HepG2 (cell line): ENCODE data around the gene ANTXR1. TPM values are rescaled to one million over a fixed set of nuclear protein-coding genes. Genes with fewer than 3 reads are reported as not detected.

Experiments used
- ATAC-seq: fragments of 200-7000 bp; cut with Tn5 transposase; 3 replicates; pipeline ENCODE4 v1.9.1; 2020; ENCODE audit warnings: mild to moderate bottlenecking, moderate library complexity
- BruUV-seq: library from RNA; stranded (reverse); fragments of 400-500 nt; replicated peaks from 2 replicates; lab custom pipeline; 2021; lab: Mats Ljungman, UMichigan
- CTCF ChIA-PET: fragments of 300-600 bp; formaldehyde crosslinking; extraction: SDS; loops from one replicate; lab custom pipeline; 2021; ENCODE audit warnings: low total read pairs, inconsistent platforms, low intra/inter-chr PET ratio; lab: Yijun Ruan, JAX
- POLR2A ChIA-PET: fragments of 350-600 bp; sonication (Branson Sonifier 250); formaldehyde crosslinking; loops from one replicate; lab custom pipeline; 2020; ENCODE audit warnings: antibody characterized with exemption, inconsistent platforms; lab: Yijun Ruan, JAX
- DNase-seq: peaks from one replicate; pipeline ENCODE4 v3.0.0-alpha.2; 2015; ENCODE audit warnings: low spot score
- FAIRE-seq: peaks from 3 replicates; lab custom pipeline; 2011; peaks lifted over from hg19 to GRCh38; lab: Jason Lieb, UNC
- H2AFZ ChIP-seq: one replicate; pipeline ENCODE4 v1.6.1; 2011; ENCODE audit warnings: low read length, inconsistent platforms
- H3K27ac ChIP-seq: fragments of 300-600 bp; 3 replicates; pipeline ENCODE4 v1.8.0; 2011; ENCODE audit warnings: mixed run types, mild to moderate bottlenecking, mixed read lengths, low read length, inconsistent platforms; ENCODE audit not compliant: insufficient read depth; ENCODE audit errors: extremely low read length
- H3K27me3 ChIP-seq, 2 experiments: fragments of 200-600 bp in 1 of 2; 2 replicates in 1 of 2; 3 replicates in 1 of 2; pipeline versions ENCODE4 v1.6.0 to v1.8.0; 2011; ENCODE audit warnings: low read length in 2 of 2, mild to moderate bottlenecking in 2 of 2, moderate library complexity in 2 of 2, inconsistent platforms in 1 of 2; ENCODE audit not compliant: insufficient read depth in 2 of 2, control insufficient read depth in 1 of 2
- H3K36me3 ChIP-seq, 2 experiments: fragments of 200-600 bp in 1 of 2; replicated peaks in 1 of 2; 2 replicates in 1 of 2; 3 replicates in 1 of 2; pipeline versions ENCODE4 v1.5.1 to v1.8.0; 2011; ENCODE audit warnings: low read length in 2 of 2, inconsistent platforms in 1 of 2; ENCODE audit not compliant: insufficient read depth in 2 of 2, control insufficient read depth in 1 of 2
- H3K4me1 ChIP-seq: 2 replicates; pipeline ENCODE4 v1.5.1; 2012; ENCODE audit warnings: low read length, inconsistent platforms; ENCODE audit not compliant: insufficient read depth
- H3K4me2 ChIP-seq: 2 replicates; pipeline ENCODE4 v1.6.0; 2011; ENCODE audit warnings: low read depth, low read length, inconsistent platforms
- H3K4me3 ChIP-seq, 3 experiments: fragments of 200-600 bp in 1 of 3; sonication (generic), shearing (Covaris generic) in 1 of 3; replicated peaks in 1 of 3; 2 replicates each; pipeline ENCODE4 v1.5.1; 2011 to 2016; ENCODE audit warnings: low read length in 3 of 3, inconsistent platforms in 2 of 3, low read depth in 2 of 3, mild to moderate bottlenecking in 2 of 3, control low read depth in 1 of 3, mixed read lengths in 1 of 3; ENCODE audit not compliant: insufficient read depth in 1 of 3
- H3K79me2 ChIP-seq: one replicate; pipeline ENCODE4 v1.6.1; 2011; ENCODE audit warnings: low read length, inconsistent platforms; ENCODE audit not compliant: insufficient read depth
- H3K9ac ChIP-seq: 2 replicates; pipeline ENCODE4 v1.6.0; 2011; ENCODE audit warnings: mild to moderate bottlenecking, low read depth, low read length, inconsistent platforms; ENCODE audit not compliant: insufficient read depth
- H3K9me3 ChIP-seq: 2 replicates; pipeline ENCODE4 v1.5.1; 2012; ENCODE audit warnings: mild to moderate bottlenecking, low read length
- H4K20me1 ChIP-seq: 2 replicates; pipeline ENCODE4 v1.6.0; 2011; ENCODE audit warnings: inconsistent platforms, mild to moderate bottlenecking, low read length, moderate library complexity; ENCODE audit not compliant: insufficient read depth
- CENPT ChIP-seq: sonication (generic); formaldehyde crosslinking; IDR thresholded peaks from 2 replicates; pipeline ENCODE4 v1.8.0; 2022; ENCODE audit warnings: low read depth, mild to moderate bottlenecking, moderate library complexity, missing genetic modification reagents
- CHD2 ChIP-seq: IDR thresholded peaks from 2 replicates; pipeline ENCODE4 v1.6.1; 2011; ENCODE audit warnings: low read depth, low read length, improper control_type of control experiment
- DBP ChIP-seq: sonication (generic); formaldehyde crosslinking; IDR thresholded peaks from 2 replicates; pipeline ENCODE4 v1.4.0; 2020; ENCODE audit warnings: missing genetic modification reagents; ENCODE audit errors: not compliant biosample characterization
- FOXK2 ChIP-seq: fragments of 450-650 bp; IDR thresholded peaks from 2 replicates; pipeline ENCODE4 v1.6.1; 2016
- GATAD1 ChIP-seq: IDR thresholded peaks from 2 replicates; pipeline ENCODE4 v1.6.1; 2016; ENCODE audit warnings: missing genetic modification reagents, missing compliant biosample characterization
- HCFC1 ChIP-seq: fragments of 150-350 bp; IDR thresholded peaks from 2 replicates; pipeline ENCODE4 v1.6.1; 2014; ENCODE audit warnings: low read depth, low read length
- KDM4B ChIP-seq: sonication (generic); formaldehyde crosslinking; IDR thresholded peaks from 2 replicates; pipeline ENCODE4 v1.4.0; 2020; ENCODE audit warnings: missing genetic modification reagents
- MED13 ChIP-seq: sonication (generic); formaldehyde crosslinking; IDR thresholded peaks from 2 replicates; pipeline ENCODE4 v1.5.0; 2020; ENCODE audit warnings: missing genetic modification reagents
- NR2F1 ChIP-seq, 2 experiments: fragments of 450-650 bp in 1 of 2; formaldehyde crosslinking in 1 of 2; IDR thresholded peaks; 2 replicates each; pipeline versions ENCODE4 v1.5.0 to v1.6.1; 2016 to 2020; ENCODE audit warnings: mild to moderate bottlenecking in 1 of 2, missing compliant biosample characterization in 1 of 2, missing genetic modification reagents in 1 of 2, moderate library complexity in 1 of 2
- SOX6 ChIP-seq, 2 experiments: fragments of 450-650 bp in 1 of 2; sonication (generic) in 1 of 2; formaldehyde crosslinking in 1 of 2; IDR thresholded peaks; 2 replicates each; pipeline versions ENCODE4 v1.4.0 to v1.6.1; 2017 to 2020; ENCODE audit warnings: antibody characterized with exemption in 1 of 2, mild to moderate bottlenecking in 1 of 2, missing genetic modification reagents in 1 of 2
- SSRP1 ChIP-seq: IDR thresholded peaks from 2 replicates; pipeline ENCODE4 v1.6.1; 2016; ENCODE audit warnings: control low read depth
- TOE1 ChIP-seq: sonication (generic); formaldehyde crosslinking; IDR thresholded peaks from 2 replicates; pipeline ENCODE4 v1.4.0; 2020; ENCODE audit warnings: mild to moderate bottlenecking, missing genetic modification reagents
- ZBTB4 ChIP-seq: sonication (generic); formaldehyde crosslinking; IDR thresholded peaks from 2 replicates; pipeline ENCODE4 v1.4.0; 2020; ENCODE audit warnings: missing genetic modification reagents, mild to moderate bottlenecking, borderline replicate concordance
- ZNF180 ChIP-seq: sonication (generic); formaldehyde crosslinking; IDR thresholded peaks from 2 replicates; pipeline ENCODE4 v1.4.0; 2020; ENCODE audit warnings: low read depth, missing genetic modification reagents, borderline replicate concordance
- ZNF382 ChIP-seq: sonication (generic); formaldehyde crosslinking; IDR thresholded peaks from 2 replicates; pipeline ENCODE4 v1.5.0; 2020; ENCODE audit warnings: missing genetic modification reagents, mild to moderate bottlenecking, borderline replicate concordance
- ZNF574 ChIP-seq: sonication (generic); formaldehyde crosslinking; IDR thresholded peaks from 2 replicates; pipeline ENCODE4 v1.4.0; 2020; ENCODE audit warnings: missing genetic modification reagents
- ZNF75D ChIP-seq: sonication (generic); formaldehyde crosslinking; IDR thresholded peaks from 2 replicates; pipeline ENCODE4 v1.8.1; 2023; ENCODE audit warnings: missing genetic modification reagents, mild to moderate bottlenecking, borderline replicate concordance
- WGBS: methylation state at CpG from one replicate; pipeline ENCODE4 v1.1.6; 2017; ENCODE audit warnings: low lambda C conversion rate; 5-methylcytosine and 5-hydroxymethylcytosine counted together
- in situ Hi-C: cut with HindIII; loops from 2 replicates; pipeline ENCODE4 v1.10.0; 2017; ENCODE audit warnings: low pct_unique_long_range_greater_than_20kb; ENCODE audit not compliant: extremely low pct_ligation_motif_present
- intact Hi-C: fragments of 100-400 bp; cut with micrococcal nuclease; formaldehyde crosslinking; loops from one replicate; pipeline ENCODE4 v1.10.0; 2022; ENCODE audit not compliant: unreplicated experiment
- polyA plus RNA-seq, 8 experiments: library from polyadenylated mRNA; depleted of rRNA in 3 of 8; stranded (reverse) in 7 of 8; unstranded in 1 of 8; fragments of >200 nt; fragmentation: Illumina TruSeq in 4 of 8; extraction: Trizol in 4 of 8; gene quantifications; 2 replicates each; pipeline versions ENCODE4 v1.2.1 to v1.2.3, GENCODE V29; 2011 to 2016; ENCODE audit warnings: low read depth in 4 of 8, missing spikeins in 1 of 8, mixed read lengths in 1 of 8; ENCODE audit not compliant: insufficient read depth in 1 of 8
- total RNA-seq, 5 experiments: library from RNA; depleted of rRNA; stranded (reverse); fragments of >200 nt; fragmentation: Illumina TruSeq; extraction: Trizol; gene quantifications; 2 replicates each; pipeline ENCODE4 v1.2.3, GENCODE V29; 2016; ENCODE audit warnings: low read depth in 1 of 5

ANTXR1 gene
- total and polyA plus RNA-seq, 2 of the 13 experiments (the other 11 are each of a cell fraction or from before 2014, with no cell fraction given), result 4.5 to 12.7 TPM

GRCh38 chr2:69032336-69032735, 19.4 kb downstream of the ANTXR1 start (continued):
- TF ChIP-seq ZNF574, result no peak

- no peak for DNase-seq
- H3K9ac ChIP-seq, result no peak overlapping the region
- H3K36me3 ChIP-seq, result no peaks in the 10 kb centered on the region
- no peaks in the 10 kb centered on the region for H4K20me1 ChIP-seq
- no peaks in the 10 kb centered on the region for H3K79me2 ChIP-seq
- no peaks in the 10 kb centered on the region for H3K9me3 ChIP-seq
- H3K27ac ChIP-seq, result no peak overlapping the region
- BruUV-seq, result no TSS peak
- ChIA-PET CTCF (no interaction called here), POLR2A (no interaction called here)
- H3K4me2 ChIP-seq, result no peak overlapping the region
- in situ Hi-C loops (no loop called here), intact Hi-C loops (no loop called here)
- WGBS, result 78% methylated on average over 1 of the region's 1 CpG
- no peak overlapping the region for H2AFZ ChIP-seq
- H3K27me3 ChIP-seq, result no peaks in the 10 kb centered on the region
- no peak for FAIRE-seq
- no peak overlapping the region for H3K4me3 ChIP-seq
- H3K4me1 ChIP-seq, result peaks cover 28% of the 10 kb centered on the region
- ATAC-seq, result no peak
- TF ChIP-seq ZNF180 (no peak), ZNF382 (no peak), TOE1 (CRISPR knock-in tag) (no peak), HCFC1 (no peak), KDM4B (CRISPR knock-in tag) (no peak), CENPT (CRISPR knock-in tag) (no peak), FOXK2 (no peak), NR2F1 (CRISPR knock-in tag; IDR thresholded peaks at IDR 0.05) (no peak), GATAD1 (CRISPR knock-in tag) (no peak), MED13 (CRISPR knock-in tag) (no peak), ZNF75D (CRISPR knock-in tag) (no peak), DBP (CRISPR knock-in tag) (no peak), SOX6 (IDR thresholded peaks at IDR 0.05) (no peak), SOX6 (CRISPR knock-in tag; IDR thresholded peaks at IDR 0.05) (no peak), CHD2 (no peak), ZBTB4 (CRISPR knock-in tag) (no peak), SSRP1 (CRISPR knock-in tag) (no peak)
These were observed 20.6 kb downstream of the ANTXR1 start for GRCh38 chr2:69033461-69034095.
